ENCODE measurements around the gene MTMR10.
A peak's percentile ranks its signal among the peaks of the same experiment; 100 is the strongest.

MTMR10 gene

DNA sequence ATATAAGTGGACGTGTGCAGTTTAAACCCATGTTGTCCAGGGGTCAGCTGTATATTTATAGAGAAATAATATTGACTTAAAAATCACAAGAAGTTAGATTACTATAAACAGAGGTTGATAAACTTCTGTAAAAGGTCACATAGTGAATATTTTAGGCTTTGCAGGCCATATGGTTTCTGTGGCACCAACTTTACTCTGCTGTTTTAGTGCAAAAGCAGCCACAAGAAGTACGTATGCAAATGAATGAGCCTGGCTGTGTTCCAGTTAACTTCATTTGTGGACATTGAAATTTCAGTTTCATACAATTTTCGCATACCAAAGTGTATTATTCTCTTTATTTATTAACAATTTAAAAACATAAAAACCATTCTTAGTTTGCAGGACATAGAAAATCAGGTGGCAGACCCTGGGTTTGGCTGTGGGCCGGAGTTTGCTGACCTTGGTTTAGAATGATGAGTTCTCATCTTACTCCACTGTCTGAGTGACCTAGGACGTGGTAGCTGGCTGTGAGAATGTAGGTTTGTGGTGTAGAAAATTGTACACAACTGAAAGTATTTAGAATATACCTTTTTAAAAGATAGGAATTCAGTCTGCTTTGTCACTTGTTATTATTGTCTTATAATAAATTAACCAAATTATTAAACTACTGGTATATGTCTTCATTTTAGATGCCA is 71.4 kb downstream of the MTMR10 start:
- DNase-seq, result no peak

DNA sequence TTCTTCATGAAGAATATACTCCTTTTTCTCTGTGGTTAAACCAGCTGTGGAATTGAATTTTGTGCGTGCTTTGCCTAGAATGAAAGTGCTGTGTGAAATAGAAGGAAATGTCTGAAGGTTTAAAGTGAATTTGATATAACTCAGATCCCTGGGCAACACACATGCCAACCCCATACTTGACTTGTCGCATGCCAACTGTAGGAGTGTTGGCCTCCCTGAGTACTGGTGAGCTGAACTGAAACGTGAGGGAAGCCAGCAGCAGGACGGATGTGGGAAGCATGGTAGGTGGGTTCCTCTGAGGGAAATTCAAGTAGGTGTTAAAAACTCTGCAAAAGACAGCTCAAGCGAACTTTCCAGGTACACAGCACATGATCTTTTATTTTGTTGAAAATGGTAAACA is 73.1 kb downstream of the MTMR10 start:
- no peak for DNase-seq

DNA sequence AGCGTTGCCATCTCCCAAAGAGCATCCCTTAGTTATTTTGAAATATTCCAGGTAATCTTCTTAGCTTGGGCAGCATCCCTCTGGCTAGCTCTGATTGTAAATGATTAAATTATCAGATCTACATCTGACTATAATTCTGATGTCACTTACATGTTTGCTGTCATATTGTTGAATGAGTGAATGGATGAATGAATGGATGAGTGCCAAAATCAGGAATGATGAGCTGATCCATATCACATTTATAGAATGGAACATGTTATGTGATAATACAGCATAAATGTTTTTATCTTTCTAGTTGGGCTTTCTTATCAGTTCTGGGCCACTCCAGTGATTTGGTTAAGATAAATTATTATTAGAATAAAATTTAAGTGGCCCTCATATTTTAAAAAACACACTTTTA is 73.8 kb downstream of the MTMR10 start:
- no peak for DNase-seq

GRCh38 chr15:30917013-30917412 is 74.4 kb downstream of the MTMR10 start:
- DNase-seq, result peak; percentile 11

DNA sequence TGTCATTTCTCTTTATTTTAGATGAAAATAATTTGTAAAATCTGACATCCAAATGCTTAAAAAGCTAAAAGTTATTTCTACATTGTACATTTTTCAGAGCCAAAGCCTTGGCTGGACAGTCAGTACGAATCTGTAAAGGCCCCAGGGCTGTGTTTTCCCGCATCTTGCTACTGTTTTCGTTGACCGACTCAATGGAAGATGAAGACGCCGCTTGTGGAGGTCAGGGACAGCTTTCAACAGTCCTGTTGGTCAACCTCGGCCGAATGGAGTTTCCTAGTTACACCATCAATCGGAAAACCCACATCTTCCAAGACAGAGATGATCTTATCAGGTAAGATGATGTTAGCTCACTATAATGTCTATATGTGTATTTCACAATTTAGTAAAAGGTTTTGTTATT is 77.7 kb downstream of the MTMR10 start:
- DNase-seq, result no peak

- no peak for DNase-seq
These were observed 85.1 kb downstream of the MTMR10 start for GRCh38 chr15:30906366-30906765.

DNA sequence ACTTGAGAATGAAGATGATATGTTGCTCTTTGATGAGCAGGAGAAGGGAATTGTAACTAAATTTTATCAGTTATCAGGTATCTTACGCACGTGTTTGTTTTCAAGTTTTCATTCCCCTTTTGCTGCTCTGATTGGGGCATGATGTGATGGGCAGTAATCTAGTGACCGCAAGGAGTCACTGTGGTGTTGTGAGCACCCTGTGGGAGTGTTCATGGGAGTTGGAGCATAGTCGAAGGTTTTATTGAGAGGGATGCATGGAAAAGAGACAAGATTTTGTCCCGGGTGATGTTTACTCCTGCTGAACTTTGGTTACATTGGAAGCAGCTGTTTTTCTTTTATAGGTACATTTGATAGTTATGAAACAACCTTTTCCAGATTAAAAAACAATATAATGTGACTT is 85.6 kb downstream of the MTMR10 start:
- DNase-seq, result no peak

DNA sequence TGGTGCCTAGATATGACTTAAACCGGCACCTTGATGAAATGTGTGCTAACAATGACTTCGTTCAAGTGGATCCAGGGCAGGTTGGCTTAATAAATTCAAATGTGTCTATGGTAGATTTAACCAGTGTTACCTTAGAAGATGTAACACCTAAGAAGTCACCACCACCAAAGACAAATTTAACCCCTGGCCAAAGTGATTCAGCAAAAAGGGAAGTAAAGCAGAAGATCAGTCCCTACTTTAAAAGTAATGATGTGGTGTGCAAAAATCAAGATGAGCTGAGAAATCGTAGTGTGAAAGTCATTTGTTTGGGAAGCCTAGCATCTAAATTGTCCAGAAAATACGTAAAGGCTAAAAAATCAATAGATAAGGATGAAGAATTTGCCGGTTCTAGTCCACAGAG is 86.6 kb downstream of the MTMR10 start:
- DNase-seq, result no peak

DNA sequence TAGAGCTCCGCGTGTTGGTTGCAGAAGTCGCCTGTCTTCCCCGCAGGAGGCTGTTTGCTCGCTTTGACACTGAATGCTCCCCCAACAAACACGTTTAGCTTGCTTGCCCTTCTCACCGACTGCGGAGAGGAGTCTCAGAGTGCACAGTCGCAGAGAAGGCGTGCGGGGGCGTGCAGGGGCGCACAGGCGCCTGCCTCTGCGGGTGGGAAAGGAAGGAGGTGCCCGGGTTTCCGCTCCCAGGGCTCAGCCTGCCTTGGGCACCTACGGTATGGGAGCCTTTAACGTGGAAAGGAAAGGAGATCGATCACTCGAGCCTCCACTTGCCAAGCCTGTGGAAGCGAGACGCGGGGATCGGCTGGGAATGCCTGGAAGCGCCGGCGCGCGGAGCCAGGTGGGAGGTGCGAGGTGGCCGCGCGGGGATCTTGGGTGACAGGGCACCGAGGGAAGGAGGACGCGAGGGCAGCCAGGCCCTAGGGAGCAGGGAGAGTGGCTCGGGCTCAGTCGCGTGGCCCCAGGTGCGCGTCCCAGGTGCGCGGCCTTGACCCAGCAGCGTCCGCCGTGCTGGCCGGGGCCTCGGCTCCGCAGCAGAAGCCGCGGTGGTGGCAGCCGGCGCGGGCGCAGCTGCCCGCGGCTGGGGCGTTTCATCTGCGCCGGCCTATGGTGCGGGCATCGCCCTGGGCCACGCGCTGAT is 87.8 kb downstream of the MTMR10 start, which contains the start of gene FAN1:
Gene FAN1, plus strand, starts transcription at position 419 of the 691 bp plus-strand sequence. CDS start 749 bp downstream, outside the sequence.
- peak; percentile 82 for DNase-seq

DNA sequence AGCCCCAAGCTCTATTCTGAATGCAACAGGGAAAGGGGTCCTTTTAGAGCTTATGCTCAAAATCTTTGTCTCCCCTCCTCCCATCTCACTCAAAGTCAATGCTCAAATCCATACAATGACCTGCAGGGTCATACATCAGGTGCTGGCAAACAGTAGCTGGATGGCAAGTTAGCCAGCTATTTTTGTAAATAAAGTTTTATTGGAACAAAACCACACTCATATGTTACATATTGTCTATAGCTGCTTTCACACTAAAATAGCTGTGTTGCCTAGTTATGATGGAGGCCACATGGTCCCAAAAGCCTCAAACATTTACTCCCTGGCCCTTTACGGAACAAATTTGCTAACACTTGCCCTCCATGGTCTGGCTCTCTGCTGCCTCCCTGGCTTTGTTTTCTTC is 89.5 kb downstream of the MTMR10 start:
- DNase-seq, result no peak

DNA sequence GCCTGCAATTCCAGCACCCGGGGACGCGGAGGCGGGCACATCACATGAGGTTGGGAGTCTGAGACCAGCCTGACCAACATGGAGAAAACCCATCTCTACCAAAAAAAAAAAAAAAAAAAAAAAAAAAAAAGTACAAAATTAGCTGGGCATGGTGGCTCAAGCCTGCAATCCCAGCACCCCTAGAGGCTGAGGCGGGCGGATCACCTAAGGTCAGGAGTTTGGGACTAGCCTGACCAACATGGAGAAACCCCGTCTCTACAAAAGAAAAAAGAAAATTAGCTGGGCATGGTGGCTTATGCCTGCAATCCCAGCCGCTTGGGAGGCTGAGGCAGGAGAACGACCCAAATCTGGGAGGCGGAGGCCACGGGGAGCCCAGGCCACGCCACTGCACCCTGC is 95.2 kb downstream of the MTMR10 start:
- no peak for DNase-seq

- no peak for DNase-seq
These were observed 95.8 kb downstream of the MTMR10 start for GRCh38 chr15:30895461-30896210.

DNA sequence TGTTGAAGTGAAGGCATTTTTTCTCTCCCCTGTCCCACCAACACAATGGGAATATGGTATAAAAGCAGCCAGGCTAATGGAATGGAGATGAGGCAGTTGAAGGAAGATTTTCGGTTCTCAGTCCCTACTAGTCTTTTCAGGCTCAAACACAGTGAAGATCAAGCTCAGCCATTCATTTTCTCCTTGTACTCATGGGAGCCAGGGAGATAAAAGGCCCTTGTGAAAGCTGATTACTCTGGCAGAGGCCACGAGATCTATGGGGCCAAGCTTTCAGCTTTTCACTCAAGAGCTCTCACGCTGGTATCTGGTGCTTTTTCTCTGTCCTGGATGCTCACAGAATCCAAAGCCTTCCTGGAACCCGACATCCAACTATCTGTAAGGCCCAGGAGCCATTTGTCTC is 102.2 kb downstream of the MTMR10 start:
- DNase-seq, result no peak

Measured in CD4-positive, alpha-beta T cell treated with Interleukin-17A for 4 hours (primary cell).